Mucosa of stomach (tissue), 1 donor: ENCODE data around the gene ZNF837.

Experiments used
- H3K27me3 ChIP-seq: one replicate; pipeline ENCODE4 v1.7.0; 2013; ENCODE audit warnings: mild to moderate bottlenecking, low read length; ENCODE audit not compliant: control insufficient read depth, insufficient read depth
- H3K36me3 ChIP-seq: one replicate; pipeline ENCODE4 v1.7.0; 2013; ENCODE audit warnings: low read length; ENCODE audit not compliant: control insufficient read depth, insufficient read depth
- H3K4me1 ChIP-seq: one replicate; pipeline ENCODE4 v1.7.0; 2013; ENCODE audit warnings: mild to moderate bottlenecking, low read length; ENCODE audit not compliant: control insufficient read depth, insufficient read depth
- H3K4me3 ChIP-seq: one replicate; pipeline ENCODE4 v1.7.0; 2013; ENCODE audit warnings: low read length
- H3K9ac ChIP-seq: one replicate; pipeline ENCODE4 v1.7.0; 2013; ENCODE audit warnings: mild to moderate bottlenecking, low read length, moderate library complexity
- H3K9me3 ChIP-seq: one replicate; pipeline ENCODE4 v1.7.0; 2013; ENCODE audit warnings: mild to moderate bottlenecking, low read length, moderate library complexity; ENCODE audit not compliant: control insufficient read depth
- donor health status: Pancreatic carcinoma.

ZNF837 gene

DNA sequence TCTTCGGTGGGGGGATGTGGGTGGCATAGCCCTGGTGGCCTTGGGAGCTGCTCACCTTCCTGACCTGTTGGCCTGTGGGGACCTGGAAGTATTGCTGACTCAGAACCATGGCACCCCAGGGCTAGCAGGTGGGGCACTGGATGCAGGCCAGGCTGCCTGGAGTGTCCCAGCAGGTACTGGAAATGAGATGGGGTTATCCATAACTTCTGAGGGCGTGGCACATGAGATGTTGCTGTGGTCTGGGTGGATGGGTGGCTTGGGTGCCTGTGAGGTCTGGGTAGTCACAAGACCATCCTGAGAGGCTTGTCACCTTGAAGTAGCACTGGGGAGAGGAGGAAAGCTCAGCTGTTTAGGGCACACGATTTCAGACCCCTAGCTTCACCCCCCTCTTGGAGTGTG lies 14.0 kb upstream of the ZNF837 start:
- Histone ChIP-seq H3K36me3 (peaks cover 8% of the 10 kb centered on the region), H3K4me3 (no peak overlapping the region), H3K27me3 (peaks cover 25% of the 10 kb centered on the region), H3K4me1 (peaks cover 11% of the 10 kb centered on the region), H3K9ac (no peak overlapping the region), H3K9me3 (no peaks in the 10 kb centered on the region)

DNA sequence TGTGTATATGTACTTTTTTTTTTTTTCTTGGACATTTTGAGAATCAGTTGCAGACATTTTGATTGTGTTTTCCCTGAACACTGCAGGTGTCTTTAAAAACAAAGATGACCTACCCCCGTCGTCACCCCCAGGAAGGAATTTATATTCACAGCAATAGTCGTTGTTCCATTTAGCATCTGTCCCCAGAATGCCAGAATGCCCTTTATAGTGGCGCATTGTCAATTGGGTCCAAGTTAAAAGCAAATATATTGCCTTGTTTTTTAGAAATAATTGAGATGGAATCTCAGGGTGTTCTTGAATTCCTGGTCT lies 12.8 kb upstream of the ZNF837 start:
- no peaks in the 10 kb centered on the region for H3K9me3 ChIP-seq
- H3K27me3 ChIP-seq: peaks cover 25% of the 10 kb centered on the region
- peaks cover 11% of the 10 kb centered on the region for H3K4me1 ChIP-seq
- H3K36me3 ChIP-seq: peaks cover 8% of the 10 kb centered on the region
- H3K9ac ChIP-seq: no peak overlapping the region
- H3K4me3 ChIP-seq: no peak overlapping the region

DNA sequence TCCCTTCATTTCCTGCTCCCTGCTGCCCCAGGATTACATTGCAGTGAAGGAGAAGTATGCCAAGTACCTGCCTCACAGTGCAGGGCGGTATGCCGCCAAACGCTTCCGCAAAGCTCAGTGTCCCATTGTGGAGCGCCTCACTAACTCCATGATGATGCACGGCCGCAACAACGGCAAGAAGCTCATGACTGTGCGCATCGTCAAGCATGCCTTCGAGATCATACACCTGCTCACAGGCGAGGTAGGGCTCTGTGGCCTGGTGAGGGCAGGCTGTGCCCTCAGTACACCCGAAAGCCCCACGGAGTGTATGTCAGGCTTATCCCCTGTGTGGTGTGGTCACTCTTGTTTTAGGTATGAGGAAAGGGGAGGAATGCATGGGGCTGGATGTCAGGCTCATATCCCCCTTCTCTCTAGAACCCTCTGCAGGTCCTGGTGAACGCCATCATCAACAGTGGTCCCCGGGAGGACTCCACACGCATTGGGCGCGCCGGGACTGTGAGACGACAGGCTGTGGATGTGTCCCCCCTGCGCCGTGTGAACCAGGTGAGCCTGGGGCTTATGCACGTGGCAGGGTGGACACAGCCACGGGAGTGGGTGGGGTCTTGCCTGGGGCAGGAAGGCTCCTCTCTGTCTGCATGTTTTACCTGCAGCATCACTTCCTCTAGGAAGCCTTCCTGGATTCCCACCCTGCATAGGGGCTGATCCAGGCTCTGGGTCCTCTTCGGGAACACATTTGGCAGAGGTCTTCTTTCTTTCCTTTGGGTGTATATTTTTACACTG lies 12.3 kb upstream of the ZNF837 start:
- no peak overlapping the region for H3K9ac ChIP-seq
- H3K4me3 ChIP-seq: no peak overlapping the region
- peaks cover 24% of the 10 kb centered on the region for H3K27me3 ChIP-seq
- H3K4me1 ChIP-seq: peaks cover 12% of the 10 kb centered on the region
- peaks cover 8% of the 10 kb centered on the region for H3K36me3 ChIP-seq
- H3K9me3 ChIP-seq: no peaks in the 10 kb centered on the region

DNA sequence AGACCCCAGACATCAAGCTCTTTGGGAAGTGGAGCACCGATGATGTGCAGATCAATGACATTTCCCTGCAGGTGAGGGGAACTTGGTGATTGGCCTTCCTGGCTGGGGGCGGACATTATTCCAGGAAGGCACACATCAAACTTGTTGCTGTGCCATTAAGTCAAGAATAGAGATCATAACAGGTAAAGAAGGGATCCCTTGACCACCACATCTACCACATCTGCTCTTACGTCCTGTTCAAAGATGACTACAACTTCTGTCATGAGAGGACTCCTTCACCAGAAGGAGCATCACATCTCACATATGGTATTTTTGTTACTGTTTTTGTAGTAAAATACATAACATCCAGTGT lies 7.3 kb upstream of the ZNF837 start:
- peaks cover 23% of the 10 kb centered on the region for H3K4me1 ChIP-seq
- no peaks in the 10 kb centered on the region for H3K9me3 ChIP-seq
- H3K4me3 ChIP-seq: peak overlapping the region; percentile 79
- no peak overlapping the region for H3K9ac ChIP-seq
- no peaks in the 10 kb centered on the region for H3K27me3 ChIP-seq
- H3K36me3 ChIP-seq: peaks cover 6% of the 10 kb centered on the region

DNA sequence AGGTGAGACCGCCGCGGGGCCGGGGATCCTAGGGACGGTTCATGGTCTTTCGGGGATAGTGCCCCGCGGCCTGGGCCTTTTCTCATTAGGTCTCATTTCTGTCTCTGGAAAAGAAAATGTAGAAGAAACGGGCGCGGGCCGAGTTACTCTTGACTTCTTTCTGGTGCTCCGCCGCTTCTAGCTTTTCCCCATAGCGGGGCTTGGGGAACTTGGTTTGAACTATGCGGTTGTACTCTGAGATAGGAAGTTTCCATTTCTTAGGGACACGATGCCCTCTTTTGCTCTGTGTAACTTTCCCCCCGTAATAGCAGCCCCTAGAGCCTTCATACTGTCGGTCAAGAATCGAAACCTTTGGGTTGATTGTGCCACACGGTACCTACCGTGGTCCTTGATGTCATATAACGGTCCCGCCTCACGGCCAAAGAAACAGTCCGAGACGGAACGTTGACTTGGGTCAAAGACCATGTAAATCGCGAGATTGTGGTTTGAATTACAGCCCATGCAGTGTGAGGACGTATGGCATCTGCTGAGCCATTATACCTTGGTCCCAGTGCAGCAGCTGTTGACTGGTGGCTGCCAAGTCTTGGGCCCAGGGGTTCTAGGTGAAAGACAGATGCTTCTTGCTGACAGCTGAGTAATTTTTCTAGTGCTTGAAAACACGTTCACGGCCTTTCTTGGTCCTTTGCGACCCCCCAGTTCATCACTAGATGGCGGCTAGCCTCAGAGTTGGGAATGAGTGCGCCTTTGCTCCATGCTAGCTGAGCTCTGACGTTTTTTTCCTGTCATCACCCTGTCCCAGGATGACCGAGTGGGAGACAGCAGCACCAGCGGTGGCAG lies 6.7 kb upstream of the ZNF837 start:
- peaks cover 23% of the 10 kb centered on the region for H3K4me1 ChIP-seq
- H3K9me3 ChIP-seq: no peaks in the 10 kb centered on the region
- peak overlapping the region; percentile 79 for H3K4me3 ChIP-seq
- H3K36me3 ChIP-seq: no peaks in the 10 kb centered on the region
- no peaks in the 10 kb centered on the region for H3K27me3 ChIP-seq
- H3K9ac ChIP-seq: peak overlapping the region; percentile 92

DNA sequence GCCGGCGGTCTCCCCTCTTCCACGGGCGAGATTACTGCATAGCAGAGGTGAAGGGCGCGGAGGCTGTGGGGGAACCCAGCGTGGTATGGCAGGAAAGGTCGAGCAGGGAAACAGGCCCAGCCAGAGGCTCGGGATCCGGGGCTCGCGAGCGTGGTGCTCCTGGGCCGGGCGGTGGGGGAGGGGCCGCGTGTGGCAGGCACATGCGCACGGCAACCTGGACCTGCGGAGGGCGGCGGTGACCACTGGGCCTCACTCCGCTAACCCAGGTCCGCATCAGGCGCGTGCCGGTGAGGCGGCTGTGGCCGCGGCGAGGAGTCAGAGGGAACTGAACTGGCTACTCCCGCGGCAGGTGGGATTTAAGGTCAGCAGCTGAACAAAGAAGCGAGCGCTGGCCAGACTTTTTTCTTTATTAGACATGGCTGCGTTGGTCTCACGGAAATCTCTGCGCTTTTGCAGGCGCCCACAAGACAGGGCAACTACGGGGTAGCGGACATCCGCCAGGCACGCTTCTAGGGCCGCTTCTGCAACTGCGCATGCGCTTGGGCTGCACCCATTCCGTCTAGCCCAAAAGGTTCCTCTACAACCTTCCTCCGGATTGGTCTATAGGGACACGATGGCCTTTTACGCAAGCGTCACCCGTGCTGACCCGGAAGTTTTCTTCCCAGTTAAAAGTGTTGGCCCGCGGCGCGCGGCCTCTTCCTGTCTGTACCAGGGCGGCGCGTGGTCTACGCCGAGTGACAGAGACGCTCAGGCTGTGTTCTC lies 5.9 kb upstream of the ZNF837 start, which contains the start of gene RPS5:
Gene RPS5, plus strand, starts transcription at position 694 of the 762 bp plus-strand sequence. CDS start 869 bp downstream, outside the sequence.
- Histone ChIP-seq H3K27me3 (no peaks in the 10 kb centered on the region), H3K4me1 (peaks cover 31% of the 10 kb centered on the region), H3K4me3 (peak within 1 kb of the TSS; percentile 79), H3K36me3 (no peaks in the 10 kb centered on the region), H3K9me3 (no peaks in the 10 kb centered on the region), H3K9ac (peak within 1 kb of the TSS; percentile 92)

DNA sequence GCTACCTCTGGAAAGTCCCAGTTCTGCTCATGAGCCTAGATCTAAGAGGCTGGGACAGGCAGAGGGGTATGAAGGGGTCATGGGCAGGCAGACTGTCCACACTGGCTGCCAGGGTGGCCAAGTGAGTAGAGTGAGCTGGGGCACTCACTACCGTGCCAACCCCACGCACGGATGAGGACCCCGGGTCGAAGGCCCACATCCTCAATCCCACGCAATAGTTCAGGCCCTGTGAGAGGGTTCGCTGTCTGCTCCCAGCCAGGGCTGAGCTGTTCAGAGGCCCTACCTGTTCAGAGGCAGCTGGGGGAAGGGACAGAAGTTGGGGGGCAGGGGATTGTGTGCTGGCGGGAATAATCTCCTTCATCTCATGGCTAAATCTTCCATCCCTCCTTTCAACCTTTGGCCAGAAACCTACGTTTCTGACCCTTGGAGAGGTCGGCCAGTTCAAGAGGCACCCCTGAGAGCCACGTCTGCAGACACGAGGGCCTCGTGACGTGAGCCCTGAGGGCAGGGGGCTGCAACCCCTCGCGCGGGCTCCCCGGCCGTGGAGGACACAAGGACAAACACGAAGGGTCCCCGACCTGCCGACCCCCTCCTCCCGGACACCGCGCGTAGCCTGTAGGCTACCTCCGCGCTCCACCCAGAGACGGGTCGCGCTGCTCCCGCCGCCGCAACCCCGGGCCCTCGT lies 5.2 kb upstream of the ZNF837 start:
- H3K4me3 ChIP-seq: peak overlapping the region; percentile 79
- peaks cover 34% of the 10 kb centered on the region for H3K4me1 ChIP-seq
- peak overlapping the region; percentile 92 for H3K9ac ChIP-seq
- H3K36me3 ChIP-seq: no peaks in the 10 kb centered on the region
- no peaks in the 10 kb centered on the region for H3K9me3 ChIP-seq
- no peaks in the 10 kb centered on the region for H3K27me3 ChIP-seq

DNA sequence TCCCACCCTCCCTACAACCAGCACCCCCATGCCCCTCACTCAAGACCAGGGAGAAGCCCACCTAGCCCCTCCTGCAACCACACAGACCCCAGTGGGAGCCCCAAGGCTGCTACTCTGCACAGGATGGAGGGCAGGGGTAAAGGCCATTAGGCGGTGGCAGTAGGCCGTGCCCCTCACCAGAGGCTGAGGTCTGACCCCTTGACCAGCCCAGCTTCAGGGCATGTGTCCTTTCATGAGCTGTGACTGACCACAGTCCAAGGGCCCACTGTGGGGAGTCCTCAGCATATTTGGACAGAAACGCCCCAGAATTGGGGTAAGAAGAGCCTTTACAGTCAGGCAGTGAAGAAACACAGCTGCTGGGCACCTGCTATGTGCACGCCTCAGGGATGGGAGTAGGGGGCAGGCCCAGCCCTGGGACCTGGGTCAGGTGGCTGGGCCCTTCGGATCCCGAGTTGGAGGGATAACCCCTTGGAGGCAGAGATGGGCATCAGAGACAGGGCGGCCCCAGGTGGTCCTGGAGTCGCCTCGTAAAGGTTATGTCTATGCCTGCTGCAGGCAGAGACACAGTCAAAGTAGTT lies 4.6 kb upstream of the ZNF837 start:
- no peaks in the 10 kb centered on the region for H3K36me3 ChIP-seq
- H3K9ac ChIP-seq: peak overlapping the region; percentile 92
- peak overlapping the region; percentile 79 for H3K4me3 ChIP-seq
- peaks cover 34% of the 10 kb centered on the region for H3K4me1 ChIP-seq
- no peaks in the 10 kb centered on the region for H3K27me3 ChIP-seq
- H3K9me3 ChIP-seq: no peaks in the 10 kb centered on the region

DNA sequence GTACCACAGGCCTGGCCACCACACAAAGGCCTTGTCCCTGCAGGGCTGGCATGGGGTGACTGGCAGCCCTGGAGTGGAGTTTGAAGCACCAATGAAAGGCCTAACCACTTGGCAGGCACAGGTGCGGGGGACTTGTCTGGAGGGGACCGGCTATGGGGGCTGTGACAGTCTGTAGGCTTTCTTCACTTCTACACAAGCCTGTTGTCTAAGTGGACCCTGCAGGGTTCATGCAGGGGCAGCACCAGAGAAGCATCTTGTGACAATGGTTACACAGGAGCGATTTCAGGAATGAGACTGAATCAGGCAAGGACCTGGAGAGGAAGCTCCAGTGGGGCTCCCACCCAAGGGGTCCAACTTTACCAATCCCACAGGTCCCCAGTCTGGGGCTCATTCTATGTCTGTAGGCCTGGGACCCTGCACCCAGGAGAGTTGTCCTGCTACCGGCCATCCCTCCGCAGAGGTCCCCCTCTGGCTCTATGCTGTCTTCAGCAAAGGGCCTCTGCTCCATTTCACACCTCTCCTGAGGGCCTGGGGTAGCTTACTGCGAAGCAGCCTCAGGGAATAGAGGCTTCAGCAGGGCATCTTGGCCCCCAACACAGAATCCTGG lies 2.3 kb upstream of the ZNF837 start:
- Histone ChIP-seq H3K9ac (no peak overlapping the region), H3K36me3 (no peaks in the 10 kb centered on the region), H3K4me3 (no peak overlapping the region), H3K9me3 (no peaks in the 10 kb centered on the region), H3K4me1 (peaks cover 37% of the 10 kb centered on the region), H3K27me3 (no peaks in the 10 kb centered on the region)

DNA sequence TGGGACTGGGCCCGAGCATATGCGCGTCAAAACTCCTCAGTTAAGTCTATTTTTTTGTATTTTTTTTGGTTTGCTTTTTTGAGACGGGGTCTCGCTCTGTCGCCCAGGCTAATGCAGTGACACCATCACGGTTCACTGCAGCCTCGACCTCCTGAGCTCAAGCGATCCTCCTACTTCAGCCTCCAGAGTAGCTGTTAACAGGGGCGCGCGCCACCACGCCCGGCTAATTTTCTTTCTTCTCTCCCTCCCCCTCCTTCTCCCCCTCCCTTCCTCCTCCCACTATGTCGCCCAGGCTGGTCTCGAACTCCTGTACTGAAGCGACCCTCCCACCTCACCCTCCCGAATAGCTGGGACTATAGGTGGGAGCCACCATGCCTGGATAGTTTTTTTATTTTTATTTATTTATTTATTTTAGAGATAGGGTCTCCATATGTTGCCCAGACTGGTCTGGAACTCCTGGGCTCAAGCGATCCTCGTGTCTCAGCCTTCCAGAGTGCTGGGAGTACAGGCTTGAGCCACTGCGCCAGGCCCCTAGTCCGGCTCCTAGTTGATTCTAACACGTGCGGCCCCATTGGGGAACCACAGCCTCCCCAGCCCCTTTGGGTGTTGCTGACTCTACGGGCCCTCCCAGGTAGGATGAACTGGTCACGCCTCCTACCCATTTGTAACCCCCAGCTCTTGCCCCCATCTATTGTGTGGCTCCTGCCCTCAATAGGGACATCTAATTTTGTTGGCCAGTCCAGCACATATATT lies 806 bp upstream of the ZNF837 start:
- Histone ChIP-seq H3K36me3 (no peaks in the 10 kb centered on the region), H3K4me1 (peaks cover 30% of the 10 kb centered on the region), H3K9ac (peak overlapping the region; percentile 80), H3K27me3 (no peaks in the 10 kb centered on the region), H3K9me3 (no peaks in the 10 kb centered on the region), H3K4me3 (peak overlapping the region; percentile 34)
